Measurements from ENCODE around the gene MAMDC2.

GRCh38 chr9:70043689-70044489 is at the start of gene MAMDC2:
- no peak for TF ChIP-seq CTCF (IDR thresholded peaks at IDR 0.05)
- TF ChIP-seq POLR2A (IDR thresholded peaks at IDR 0.05; ENCODE audit: low read length), result no peak
- no peak for TF ChIP-seq TP53 (CRISPR knock-in tag; IDR thresholded peaks at IDR 0.05)
- TF ChIP-seq ZFP36 (IDR thresholded peaks at IDR 0.05; ENCODE audit: borderline replicate concordance, partially characterized antibody), result no peak
- no peak for TF ChIP-seq BHLHE40 (IDR thresholded peaks at IDR 0.05; ENCODE audit: low read depth, low read length)
- no peak for TF ChIP-seq MAX (IDR thresholded peaks at IDR 0.05)
- TF ChIP-seq REST (IDR thresholded peaks at IDR 0.05), result no peak
- TF ChIP-seq EP300 (IDR thresholded peaks at IDR 0.05), result no peak
- TF ChIP-seq MYC (IDR thresholded peaks at IDR 0.05; ENCODE audit: borderline replicate concordance, low read length), result no peak
- TF ChIP-seq JUN (IDR thresholded peaks at IDR 0.05), result no peak
